NCI-H2227 (cell line): ENCODE measurements around the gene RILPL2.
A peak's percentile ranks its signal among the peaks of the same experiment; 100 is the strongest.
"Not testable (repeated sequence)": the region's sequence is repeated elsewhere in the genome, so short reads cannot be mapped to it uniquely, and the experiment has no call there.

Experiments
- DNase-seq: peaks from one replicate; lab custom pipeline; 2025; ENCODE audit not compliant: unreplicated experiment; lab: John Stamatoyannopoulos, UW

Gene RILPL2

GRCh38 chr12:123436017-123436964 is at the start of gene RILPL2:
RILPL2 (minus strand) TSS chr12:123436684; CDS start chr12:123436420, 264 bp downstream.
- DNase-seq, result peak; percentile 79

- DNase-seq, result no peak
Observed at GRCh38 chr12:123485756-123486155, 49.3 kb upstream of the RILPL2 start.

GRCh38 chr12:123483602-123484248 is 47.2 kb upstream of the RILPL2 start:
- DNase-seq, result no peak

- DNase-seq, result no peak
Observed at GRCh38 chr12:123482876-123483275, 46.4 kb upstream of the RILPL2 start.

- not testable (repeated sequence) for DNase-seq
Observed at GRCh38 chr12:123481251-123481650, 44.8 kb upstream of the RILPL2 start.

GRCh38 chr12:123479442-123480180 is 43.1 kb upstream of the RILPL2 start:
- DNase-seq, result no peak

- DNase-seq, result no peak
Observed at GRCh38 chr12:123478762-123479161, 42.3 kb upstream of the RILPL2 start.

- no peak for DNase-seq
Observed at GRCh38 chr12:123478069-123478468, 41.6 kb upstream of the RILPL2 start.

GRCh38 chr12:123475246-123475703 is 38.8 kb upstream of the RILPL2 start:
- no peak for DNase-seq

GRCh38 chr12:123474485-123475245 is 38.2 kb upstream of the RILPL2 start:
- DNase-seq, result no peak

- no peak for DNase-seq
Observed at GRCh38 chr12:123472438-123472849, 36.0 kb upstream of the RILPL2 start.

- DNase-seq, result no peak
Observed at GRCh38 chr12:123471374-123472068, 35.0 kb upstream of the RILPL2 start.

- no peak for DNase-seq
Observed at GRCh38 chr12:123469978-123470377, 33.5 kb upstream of the RILPL2 start.

- DNase-seq, result no peak
Observed at GRCh38 chr12:123468786-123469185, 32.3 kb upstream of the RILPL2 start.

GRCh38 chr12:123465084-123465483 is 28.6 kb upstream of the RILPL2 start:
- no peak for DNase-seq

GRCh38 chr12:123463174-123463573 is 26.7 kb upstream of the RILPL2 start:
- not testable (repeated sequence) for DNase-seq

GRCh38 chr12:123457980-123458779 is 21.7 kb upstream of the RILPL2 start, which contains the start of gene SNRNP35:
SNRNP35 (plus strand) TSS chr12:123458139; CDS start chr12:123465541, 7,402 bp downstream.
- DNase-seq, result peak; percentile 93

- DNase-seq, result no peak
Observed at GRCh38 chr12:123453165-123453564, 16.7 kb upstream of the RILPL2 start.

- not testable (repeated sequence) for DNase-seq
Observed at GRCh38 chr12:123452276-123452550, 15.7 kb upstream of the RILPL2 start.
